NCI-H446 (cell line): ENCODE measurements around the gene NLRP13.

Experiments used
- DNase-seq, 2 experiments: peaks; one replicate each; lab custom pipeline; 2025; lab: John Stamatoyannopoulos, UW

The NLRP13 gene

DNA sequence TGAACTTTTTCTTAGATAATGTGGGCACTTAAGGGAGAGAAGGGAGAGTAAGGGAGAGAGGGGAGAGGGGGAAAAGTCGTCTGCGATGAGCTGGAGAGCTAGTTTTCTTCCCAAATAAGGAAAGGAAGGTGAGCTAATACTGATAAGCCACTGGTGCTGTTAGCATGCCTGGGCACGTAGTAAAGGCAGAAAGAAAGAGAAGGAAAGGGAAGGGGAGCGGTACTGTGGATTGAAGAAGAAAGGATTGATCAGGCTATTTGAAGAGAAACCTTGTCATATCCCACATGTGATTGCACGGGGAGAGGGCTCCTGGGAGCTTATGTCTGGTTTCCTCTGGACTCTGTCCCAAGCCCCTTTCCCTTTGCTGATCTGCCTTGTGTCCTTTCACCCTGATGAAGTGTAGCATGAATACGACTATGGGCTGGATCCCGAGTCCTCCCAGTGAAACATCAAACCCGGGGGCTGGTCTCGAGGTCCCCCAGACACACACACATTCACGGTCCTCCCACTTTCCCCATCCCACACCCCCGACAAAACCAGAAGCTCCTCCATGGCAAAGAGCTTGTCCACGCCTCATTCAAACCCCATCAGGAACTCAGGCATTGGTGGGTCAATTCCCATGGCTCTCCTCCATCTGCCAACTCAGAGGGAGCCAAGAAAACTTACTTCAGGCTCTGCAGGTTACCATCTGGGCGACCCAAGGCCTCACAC lies 30.6 kb downstream of the NLRP13 start:
- no peak for DNase-seq

DNA sequence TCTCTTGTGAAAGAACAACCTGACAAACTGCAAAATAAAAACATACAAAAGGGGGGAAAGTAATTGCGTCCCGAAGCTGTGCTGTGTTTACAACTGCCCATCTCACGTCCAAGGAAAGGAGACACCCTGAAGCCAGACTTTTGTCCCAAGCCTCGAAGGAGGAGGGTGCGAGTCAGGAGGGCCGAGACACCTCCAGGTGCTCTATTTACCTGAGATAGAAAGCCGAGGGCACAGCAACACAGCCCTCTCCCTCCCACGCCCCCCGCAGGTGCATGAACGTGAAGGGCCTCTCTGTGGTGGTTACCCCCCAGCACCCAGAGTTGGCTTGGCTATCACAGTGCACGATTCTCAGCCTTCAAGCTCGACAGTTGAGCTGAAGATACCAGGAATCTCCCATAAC lies 33.2 kb downstream of the NLRP13 start:
- no peak for DNase-seq

DNA sequence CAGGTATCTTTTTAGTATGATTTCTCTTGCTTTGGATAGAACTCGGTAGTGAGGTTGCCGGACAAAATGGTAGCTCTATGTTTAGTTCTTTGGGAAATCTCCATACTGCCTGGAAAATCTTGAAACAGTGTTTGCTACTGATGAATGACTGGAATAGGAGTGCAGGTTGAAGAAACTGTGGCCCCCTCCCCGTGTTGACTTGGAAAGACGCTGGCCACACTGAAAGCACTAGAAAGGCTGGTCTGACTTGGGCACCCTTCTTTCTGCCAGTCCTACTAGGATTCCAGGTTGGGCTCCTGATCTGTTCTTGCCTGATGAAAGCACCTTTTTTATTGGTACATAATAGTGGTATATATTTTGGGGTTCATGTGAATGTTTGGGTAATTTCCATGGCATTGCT lies 49.5 kb downstream of the NLRP13 start:
- DNase-seq, result no peak

DNA sequence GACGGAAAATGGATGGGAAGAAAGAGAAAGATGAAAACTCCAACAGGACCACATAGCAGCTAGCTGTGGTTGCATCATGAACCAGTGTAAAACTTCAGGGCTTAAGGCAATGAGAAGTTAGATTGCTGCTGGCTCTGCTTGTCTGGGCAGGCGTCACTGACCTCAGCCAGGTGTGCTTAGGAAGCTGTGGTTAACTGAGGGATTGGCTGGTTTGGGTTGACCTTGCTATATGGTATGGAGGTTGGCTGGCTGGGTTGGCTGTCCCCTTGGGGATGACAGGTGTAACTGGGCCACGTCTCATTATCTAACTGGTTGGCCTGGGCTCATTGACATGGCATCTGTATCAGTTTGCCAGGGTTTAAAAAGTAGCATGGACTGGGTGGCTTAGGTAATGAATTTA lies 54.9 kb downstream of the NLRP13 start:
- DNase-seq, result no peak

DNA sequence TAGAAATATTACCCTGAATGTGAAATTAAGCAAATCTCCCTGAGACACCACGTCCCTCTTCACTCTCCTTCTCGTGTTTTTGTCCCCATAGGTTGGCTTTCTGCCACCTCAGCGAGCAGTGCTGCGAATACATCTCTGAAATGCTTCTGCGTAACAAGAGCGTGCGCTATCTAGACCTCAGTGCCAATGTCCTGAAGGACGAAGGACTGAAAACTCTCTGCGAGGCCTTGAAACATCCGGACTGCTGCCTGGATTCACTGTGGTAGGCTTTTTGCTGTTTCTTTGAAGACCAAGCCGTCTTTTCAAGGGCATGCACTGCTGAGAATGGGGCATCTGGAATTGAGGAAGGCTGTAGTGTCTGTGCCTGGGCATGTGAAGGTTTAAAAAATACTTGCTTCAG lies 61.4 kb downstream of the NLRP13 start:
- DNase-seq, result no peak

DNA sequence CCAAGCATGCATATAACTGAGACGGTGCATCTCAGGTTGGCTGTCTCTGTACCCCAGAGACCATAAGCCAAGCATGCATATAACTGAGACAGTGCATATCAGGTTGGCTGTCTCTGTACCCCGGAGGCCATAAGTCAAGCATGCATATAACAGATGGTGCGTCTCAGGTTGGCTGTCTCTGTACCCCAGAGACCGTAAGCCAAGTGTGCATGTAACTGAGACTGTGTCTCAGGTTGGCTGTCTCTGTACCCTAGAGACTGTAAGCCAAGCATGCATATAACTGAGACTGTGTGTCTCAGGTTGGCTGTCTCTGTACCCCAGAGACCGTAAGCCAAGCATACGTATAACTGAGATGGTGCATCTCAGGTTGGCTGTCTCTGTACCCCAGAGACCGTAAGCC lies 65.0 kb downstream of the NLRP13 start:
- no peak for DNase-seq

DNA sequence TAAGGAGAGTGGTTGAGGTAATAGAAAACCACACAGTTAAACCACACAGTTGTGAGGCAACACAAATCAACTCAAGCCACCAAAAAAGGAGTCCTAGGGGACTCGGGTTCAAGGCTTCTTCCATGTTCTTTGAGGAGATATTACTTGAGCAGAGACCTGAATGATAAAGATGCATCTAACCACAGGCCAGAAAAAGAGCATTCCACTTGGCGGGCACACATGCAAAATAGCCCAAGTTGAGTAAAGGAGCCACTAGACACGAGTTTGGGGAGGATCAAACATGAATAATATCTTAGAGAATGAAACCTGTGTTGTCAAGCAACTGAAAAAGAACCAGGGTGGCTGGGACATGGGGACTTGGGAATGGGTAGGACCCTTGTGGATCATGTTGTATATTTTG lies 65.6 kb downstream of the NLRP13 start:
- DNase-seq, result no peak

DNA sequence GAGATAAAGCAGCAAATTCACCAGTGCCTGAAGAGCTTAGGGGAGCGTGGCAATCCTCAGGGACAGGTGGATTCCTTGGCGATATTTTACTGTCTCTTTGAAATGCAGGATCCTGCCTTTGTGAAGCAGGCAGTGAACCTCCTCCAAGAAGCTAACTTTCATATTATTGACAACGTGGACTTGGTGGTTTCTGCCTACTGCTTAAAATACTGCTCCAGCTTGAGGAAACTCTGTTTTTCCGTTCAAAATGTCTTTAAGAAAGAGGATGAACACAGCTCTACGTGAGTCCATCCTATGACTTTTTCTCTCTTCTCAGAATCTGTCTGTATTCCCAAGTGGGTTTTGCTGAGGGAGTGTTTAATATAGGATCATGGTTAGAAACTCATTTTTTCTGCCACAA lies 73.2 kb downstream of the NLRP13 start:
- no peak for DNase-seq

DNA sequence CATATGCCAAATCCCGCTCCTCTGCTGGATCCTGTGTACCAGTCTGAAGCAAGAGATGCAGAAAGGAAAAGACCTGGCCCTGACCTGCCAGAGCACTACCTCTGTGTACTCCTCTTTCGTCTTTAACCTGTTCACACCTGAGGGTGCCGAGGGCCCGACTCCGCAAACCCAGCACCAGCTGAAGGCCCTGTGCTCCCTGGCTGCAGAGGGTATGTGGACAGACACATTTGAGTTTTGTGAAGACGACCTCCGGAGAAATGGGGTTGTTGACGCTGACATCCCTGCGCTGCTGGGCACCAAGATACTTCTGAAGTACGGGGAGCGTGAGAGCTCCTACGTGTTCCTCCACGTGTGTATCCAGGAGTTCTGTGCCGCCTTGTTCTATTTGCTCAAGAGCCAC lies 73.7 kb downstream of the NLRP13 start:
- DNase-seq, result no peak

DNA sequence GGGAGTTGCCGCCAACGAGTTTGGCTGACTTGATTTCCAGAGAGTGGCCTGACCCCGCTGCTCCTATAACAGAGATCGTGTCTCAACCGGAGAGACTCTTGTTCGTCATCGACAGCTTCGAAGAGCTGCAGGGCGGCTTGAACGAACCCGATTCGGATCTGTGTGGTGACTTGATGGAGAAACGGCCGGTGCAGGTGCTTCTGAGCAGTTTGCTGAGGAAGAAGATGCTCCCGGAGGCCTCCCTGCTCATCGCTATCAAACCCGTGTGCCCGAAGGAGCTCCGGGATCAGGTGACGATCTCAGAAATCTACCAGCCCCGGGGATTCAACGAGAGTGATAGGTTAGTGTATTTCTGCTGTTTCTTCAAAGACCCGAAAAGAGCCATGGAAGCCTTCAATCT lies 74.2 kb downstream of the NLRP13 start:
- no peak for DNase-seq

DNA sequence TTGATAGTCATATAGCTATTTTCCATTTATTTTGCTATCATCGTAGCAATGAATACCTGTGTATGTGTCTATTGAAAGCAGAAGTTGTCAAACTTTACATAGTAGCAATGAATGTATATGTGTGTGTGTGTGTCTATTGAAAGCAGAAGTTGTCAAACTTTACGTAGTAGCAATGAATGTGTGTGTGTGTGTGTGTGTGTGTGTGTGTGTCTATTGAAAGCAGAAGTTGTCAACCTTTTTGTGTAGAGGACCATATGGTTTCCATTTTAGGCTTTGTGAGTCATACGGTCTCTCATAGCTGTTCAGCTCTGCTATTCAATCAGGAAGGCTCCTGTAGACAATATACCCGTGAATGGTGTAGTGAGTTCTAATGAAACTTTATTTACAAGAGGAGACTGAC lies 75.0 kb downstream of the NLRP13 start:
- DNase-seq, result no peak

DNA sequence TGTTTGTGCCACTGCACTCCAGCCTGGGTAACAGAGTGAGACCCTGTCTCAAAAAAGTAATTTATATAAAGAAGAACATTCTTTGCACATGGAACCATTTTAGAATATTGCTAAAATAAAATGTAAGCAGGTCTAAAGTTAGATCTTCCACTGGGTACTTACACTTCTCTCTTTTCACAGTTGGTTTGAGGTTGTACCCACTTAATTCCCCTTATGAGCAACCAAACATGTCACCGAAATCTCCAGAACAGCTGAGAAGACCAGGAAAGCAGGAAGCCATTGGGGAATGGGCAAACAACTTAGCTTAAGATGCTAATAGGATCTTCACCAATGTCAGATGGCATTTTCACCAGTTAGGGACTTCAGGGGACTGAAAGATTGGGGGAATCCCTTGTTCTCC lies 77.0 kb downstream of the NLRP13 start:
- no peak for DNase-seq
